MCF 10A (cell line): Measurements from ENCODE around the gene BOD1. TPM values are rescaled to one million over a fixed set of nuclear protein-coding genes. Genes with fewer than 3 reads are reported as not detected.

ENCODE experiments used
- BruUV-seq: library from RNA; stranded (reverse); fragments of 400-500 nt; replicated peaks from 2 replicates; lab custom pipeline; 2021; lab: Mats Ljungman, UMichigan
- CTCF ChIA-PET: fragments of 300-600 bp; sonication (Branson Sonifier 250); formaldehyde crosslinking; extraction: SDS; loops from one replicate; lab custom pipeline; 2021; ENCODE audit warnings: antibody characterized with exemption, inconsistent platforms; lab: Yijun Ruan, JAX
- POLR2A ChIA-PET: fragments of 300-600, 350-650 bp; sonication (Branson Sonifier 250); formaldehyde crosslinking; extraction: SDS; loops from one replicate; lab custom pipeline; 2020; ENCODE audit warnings: antibody characterized with exemption, inconsistent platforms; lab: Yijun Ruan, JAX
- DNase-seq: peaks from one replicate; pipeline ENCODE4 v3.0.0-alpha.2; 2018; ENCODE audit not compliant: unreplicated experiment
- H3K27ac Mint-ChIP-seq: one replicate; pipeline ENCODE4 v1.8.0; 2022; ENCODE audit warnings: mild to moderate bottlenecking, low read depth, mixed read lengths; ENCODE audit not compliant: unreplicated experiment
- H3K27me3 Mint-ChIP-seq: one replicate; pipeline ENCODE4 v1.8.0; 2022; ENCODE audit warnings: mixed read lengths; ENCODE audit not compliant: insufficient read depth, unreplicated experiment
- H3K36me3 Mint-ChIP-seq: one replicate; pipeline ENCODE4 v1.8.0; 2022; ENCODE audit warnings: mild to moderate bottlenecking, moderate library complexity, mixed read lengths; ENCODE audit not compliant: insufficient read depth, unreplicated experiment
- H3K4me1 Mint-ChIP-seq: one replicate; pipeline ENCODE4 v1.8.0; 2022; ENCODE audit warnings: mixed read lengths; ENCODE audit not compliant: insufficient read depth, unreplicated experiment
- H3K4me3 Mint-ChIP-seq: one replicate; pipeline ENCODE4 v1.8.0; 2022; ENCODE audit warnings: mild to moderate bottlenecking, moderate library complexity, mixed read lengths; ENCODE audit not compliant: unreplicated experiment
- H3K9me3 Mint-ChIP-seq: one replicate; pipeline ENCODE4 v1.8.0; 2022; ENCODE audit warnings: mixed read lengths; ENCODE audit not compliant: unreplicated experiment
- CTCF ChIP-seq: fragments of 200-600 bp; IDR thresholded peaks from one replicate; pipeline ENCODE4 v1.8.0; 2022; ENCODE audit warnings: antibody characterized with exemption, mild to moderate bottlenecking; ENCODE audit not compliant: unreplicated experiment
- intact Hi-C: fragments of 100-400 bp; cut with micrococcal nuclease; formaldehyde crosslinking; loops from 2 replicates; pipeline ENCODE4 v1.14.1; 2022
- total RNA-seq: library from RNA; stranded (reverse); gene quantifications from 2 replicates; pipeline ENCODE4 v1.2.3, GENCODE V29; 2022

BOD1 gene
- total RNA-seq, 1 experiment from 2014 or later: 139 TPM

GRCh38 chr5:173624282-173624681 is 7.8 kb upstream of the BOD1 start:
- no peak overlapping the region for H3K27ac Mint-ChIP-seq
- no peak for DNase-seq
- no peak overlapping the region for H3K4me3 Mint-ChIP-seq
- no peaks in the 10 kb centered on the region for H3K27me3 Mint-ChIP-seq
- CTCF ChIA-PET: interaction anchor here (0.7 to 13.3 kb wide), 13 partner anchors 9 to 704 kb away, joined by 3 to 334 read pairs (median 3); partner anchors contain the start of gene NSG2
- H3K36me3 Mint-ChIP-seq: peaks cover 6% of the 10 kb centered on the region
- peaks cover 6% of the 10 kb centered on the region for H3K4me1 Mint-ChIP-seq
- POLR2A ChIA-PET: no interaction called here
- no peak for TF ChIP-seq CTCF
- no TSS peak for BruUV-seq
- no peaks in the 10 kb centered on the region for H3K9me3 Mint-ChIP-seq
- intact Hi-C loops: no loop called here

- intact Hi-C loops: no loop called here
- CTCF ChIA-PET: interaction anchor here (0.6 to 13.3 kb wide), 13 partner anchors 22 to 802 kb away, joined by 3 to 334 read pairs (median 3); partner anchors contain the start of gene NSG2
- no TSS peak for BruUV-seq
- Mint-ChIP-seq H3K4me1 (peaks cover 6% of the 10 kb centered on the region), H3K36me3 (peaks cover 6% of the 10 kb centered on the region), H3K9me3 (no peaks in the 10 kb centered on the region), H3K4me3 (no peak overlapping the region), H3K27me3 (no peaks in the 10 kb centered on the region), H3K27ac (no peak overlapping the region)
- POLR2A ChIA-PET: interaction anchor here (0.7 to 9.6 kb wide), 3 partner anchors 200 to 350 kb away, joined by 3 to 64 read pairs (median 3); no protein-coding TSS in a partner anchor
- TF ChIP-seq CTCF: no peak
- no peak for DNase-seq
These were observed 7.3 kb upstream of the BOD1 start for GRCh38 chr5:173623789-173624188.

- Mint-ChIP-seq H3K9me3 (no peaks in the 10 kb centered on the region), H3K27me3 (no peaks in the 10 kb centered on the region), H3K27ac (no peak overlapping the region), H3K4me3 (no peak overlapping the region), H3K36me3 (peaks cover 6% of the 10 kb centered on the region), H3K4me1 (peaks cover 6% of the 10 kb centered on the region)
- intact Hi-C loops: no loop called here
- CTCF ChIA-PET: interaction anchor here (0.6 to 13.3 kb wide), 13 partner anchors 23 to 802 kb away, joined by 3 to 334 read pairs (median 3); partner anchors contain the start of gene NSG2
- no peak for TF ChIP-seq CTCF
- DNase-seq: no peak
- BruUV-seq: no TSS peak
- POLR2A ChIA-PET: interaction anchor here (0.7 to 9.6 kb wide), 3 partner anchors 201 to 350 kb away, joined by 3 to 64 read pairs (median 3); no protein-coding TSS in a partner anchor
These were observed 6.9 kb upstream of the BOD1 start for GRCh38 chr5:173623296-173623771.

GRCh38 chr5:173622183-173623047 is 6.0 kb upstream of the BOD1 start:
- no peaks in the 10 kb centered on the region for H3K36me3 Mint-ChIP-seq
- intact Hi-C loops: no loop called here
- CTCF ChIA-PET: interaction anchor here (0.6 to 13.3 kb wide), 8 partner anchors 20 to 689 kb away, joined by 3 to 334 read pairs (median 4); no protein-coding TSS in a partner anchor
- no peak for DNase-seq
- no peak overlapping the region for H3K27ac Mint-ChIP-seq
- H3K9me3 Mint-ChIP-seq: no peaks in the 10 kb centered on the region
- BruUV-seq: no TSS peak
- H3K4me1 Mint-ChIP-seq: peaks cover 8% of the 10 kb centered on the region
- no peak for TF ChIP-seq CTCF
- H3K4me3 Mint-ChIP-seq: no peak overlapping the region
- no peaks in the 10 kb centered on the region for H3K27me3 Mint-ChIP-seq
- POLR2A ChIA-PET: interaction anchor here (1.0 to 9.6 kb wide), 2 partner anchors 304 to 351 kb away, joined by 3 to 64 read pairs; no protein-coding TSS in a partner anchor
